ENCODE results near the gene ABCA8. TPM values are rescaled to one million over a fixed set of nuclear protein-coding genes. Genes with fewer than 3 reads are reported as not detected.

Gene ABCA8
- total and polyA plus RNA-seq, 2 of the 8 experiments (the other 6 are each of a cell fraction or from before 2014, with no cell fraction given), result not detected

GRCh38 chr17:68897557-68897956 lies 57.6 kb downstream of the ABCA8 start (continued):
- no peak for TF ChIP-seq YY1 (IDR thresholded peaks at IDR 0.05; ENCODE audit: low read depth, low read length)
